ENCODE measurements around the gene ZC3H15.

DNA sequence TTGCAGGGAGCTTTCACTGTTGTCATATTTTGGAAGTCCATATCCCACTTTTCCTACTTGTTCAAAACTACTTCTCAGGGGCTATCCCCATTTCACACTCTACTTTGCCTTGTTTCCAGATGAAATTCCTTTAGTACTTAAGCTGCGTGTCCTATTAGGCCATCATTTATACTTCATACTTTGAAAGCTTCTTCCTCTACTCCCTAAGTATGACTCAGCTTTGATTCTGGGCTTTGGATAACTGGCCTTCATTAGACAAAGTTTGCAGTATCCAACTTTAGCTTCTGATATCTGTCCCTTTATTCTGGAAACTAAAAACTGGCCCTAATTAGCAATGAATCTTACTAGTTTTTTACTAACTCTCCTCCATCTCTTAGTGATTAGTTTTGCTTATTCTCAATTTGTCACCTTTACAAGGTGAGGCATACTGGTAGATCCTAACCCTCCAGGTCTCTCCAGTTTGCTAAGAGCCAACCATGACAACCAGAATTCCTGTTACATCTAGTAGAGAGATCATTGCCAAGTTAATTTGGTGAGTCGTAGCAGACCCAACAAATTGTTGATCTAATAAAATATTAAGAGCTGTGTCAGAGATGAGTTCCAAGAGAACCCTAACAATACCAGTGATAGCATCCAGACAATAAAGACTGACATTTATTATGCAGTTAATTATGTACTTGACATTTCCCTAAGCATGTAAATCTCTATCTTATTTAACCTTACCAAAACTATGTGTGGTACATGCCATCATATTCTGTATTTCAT lies 72.6 kb downstream of the ZC3H15 start:
- TF ChIP-seq, protein P1, sequence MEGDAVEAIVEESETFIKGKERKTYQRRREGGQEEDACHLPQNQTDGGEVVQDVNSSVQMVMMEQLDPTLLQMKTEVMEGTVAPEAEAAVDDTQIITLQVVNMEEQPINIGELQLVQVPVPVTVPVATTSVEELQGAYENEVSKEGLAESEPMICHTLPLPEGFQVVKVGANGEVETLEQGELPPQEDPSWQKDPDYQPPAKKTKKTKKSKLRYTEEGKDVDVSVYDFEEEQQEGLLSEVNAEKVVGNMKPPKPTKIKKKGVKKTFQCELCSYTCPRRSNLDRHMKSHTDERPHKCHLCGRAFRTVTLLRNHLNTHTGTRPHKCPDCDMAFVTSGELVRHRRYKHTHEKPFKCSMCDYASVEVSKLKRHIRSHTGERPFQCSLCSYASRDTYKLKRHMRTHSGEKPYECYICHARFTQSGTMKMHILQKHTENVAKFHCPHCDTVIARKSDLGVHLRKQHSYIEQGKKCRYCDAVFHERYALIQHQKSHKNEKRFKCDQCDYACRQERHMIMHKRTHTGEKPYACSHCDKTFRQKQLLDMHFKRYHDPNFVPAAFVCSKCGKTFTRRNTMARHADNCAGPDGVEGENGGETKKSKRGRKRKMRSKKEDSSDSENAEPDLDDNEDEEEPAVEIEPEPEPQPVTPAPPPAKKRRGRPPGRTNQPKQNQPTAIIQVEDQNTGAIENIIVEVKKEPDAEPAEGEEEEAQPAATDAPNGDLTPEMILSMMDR (IDR thresholded peaks at IDR 0.05), result no peak
- TF ChIP-seq, protein P2, sequence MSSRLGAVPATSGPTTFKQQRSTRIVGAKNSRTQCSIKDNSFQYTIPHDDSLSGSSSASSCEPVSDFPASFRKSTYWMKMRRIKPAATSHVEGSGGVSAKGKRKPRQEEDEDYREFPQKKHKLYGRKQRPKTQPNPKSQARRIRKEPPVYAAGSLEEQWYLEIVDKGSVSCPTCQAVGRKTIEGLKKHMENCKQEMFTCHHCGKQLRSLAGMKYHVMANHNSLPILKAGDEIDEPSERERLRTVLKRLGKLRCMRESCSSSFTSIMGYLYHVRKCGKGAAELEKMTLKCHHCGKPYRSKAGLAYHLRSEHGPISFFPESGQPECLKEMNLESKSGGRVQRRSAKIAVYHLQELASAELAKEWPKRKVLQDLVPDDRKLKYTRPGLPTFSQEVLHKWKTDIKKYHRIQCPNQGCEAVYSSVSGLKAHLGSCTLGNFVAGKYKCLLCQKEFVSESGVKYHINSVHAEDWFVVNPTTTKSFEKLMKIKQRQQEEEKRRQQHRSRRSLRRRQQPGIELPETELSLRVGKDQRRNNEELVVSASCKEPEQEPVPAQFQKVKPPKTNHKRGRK (CRISPR knock-in tag; IDR thresholded peaks at IDR 0.05; ENCODE audit: borderline replicate concordance), result no peak
- no peak for TF ChIP-seq GABPB1 (CRISPR knock-in tag; IDR thresholded peaks at IDR 0.05)
- TF ChIP-seq, protein P3, sequence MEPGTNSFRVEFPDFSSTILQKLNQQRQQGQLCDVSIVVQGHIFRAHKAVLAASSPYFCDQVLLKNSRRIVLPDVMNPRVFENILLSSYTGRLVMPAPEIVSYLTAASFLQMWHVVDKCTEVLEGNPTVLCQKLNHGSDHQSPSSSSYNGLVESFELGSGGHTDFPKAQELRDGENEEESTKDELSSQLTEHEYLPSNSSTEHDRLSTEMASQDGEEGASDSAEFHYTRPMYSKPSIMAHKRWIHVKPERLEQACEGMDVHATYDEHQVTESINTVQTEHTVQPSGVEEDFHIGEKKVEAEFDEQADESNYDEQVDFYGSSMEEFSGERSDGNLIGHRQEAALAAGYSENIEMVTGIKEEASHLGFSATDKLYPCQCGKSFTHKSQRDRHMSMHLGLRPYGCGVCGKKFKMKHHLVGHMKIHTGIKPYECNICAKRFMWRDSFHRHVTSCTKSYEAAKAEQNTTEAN (CRISPR knock-in tag; IDR thresholded peaks at IDR 0.05), result no peak
- no peak for TF ChIP-seq NFYB (CRISPR knock-in tag; conservative IDR thresholded peaks at IDR 0.05; ENCODE audit: low read depth)
- TF ChIP-seq, protein P4, sequence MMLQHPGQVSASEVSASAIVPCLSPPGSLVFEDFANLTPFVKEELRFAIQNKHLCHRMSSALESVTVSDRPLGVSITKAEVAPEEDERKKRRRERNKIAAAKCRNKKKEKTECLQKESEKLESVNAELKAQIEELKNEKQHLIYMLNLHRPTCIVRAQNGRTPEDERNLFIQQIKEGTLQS (CRISPR knock-in tag; conservative IDR thresholded peaks at IDR 0.05), result no peak
- TF ChIP-seq, protein P5, sequence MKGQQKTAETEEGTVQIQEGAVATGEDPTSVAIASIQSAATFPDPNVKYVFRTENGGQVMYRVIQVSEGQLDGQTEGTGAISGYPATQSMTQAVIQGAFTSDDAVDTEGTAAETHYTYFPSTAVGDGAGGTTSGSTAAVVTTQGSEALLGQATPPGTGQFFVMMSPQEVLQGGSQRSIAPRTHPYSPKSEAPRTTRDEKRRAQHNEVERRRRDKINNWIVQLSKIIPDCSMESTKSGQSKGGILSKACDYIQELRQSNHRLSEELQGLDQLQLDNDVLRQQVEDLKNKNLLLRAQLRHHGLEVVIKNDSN (CRISPR knock-in tag; IDR thresholded peaks at IDR 0.05), result no peak
- TF ChIP-seq, protein P6, sequence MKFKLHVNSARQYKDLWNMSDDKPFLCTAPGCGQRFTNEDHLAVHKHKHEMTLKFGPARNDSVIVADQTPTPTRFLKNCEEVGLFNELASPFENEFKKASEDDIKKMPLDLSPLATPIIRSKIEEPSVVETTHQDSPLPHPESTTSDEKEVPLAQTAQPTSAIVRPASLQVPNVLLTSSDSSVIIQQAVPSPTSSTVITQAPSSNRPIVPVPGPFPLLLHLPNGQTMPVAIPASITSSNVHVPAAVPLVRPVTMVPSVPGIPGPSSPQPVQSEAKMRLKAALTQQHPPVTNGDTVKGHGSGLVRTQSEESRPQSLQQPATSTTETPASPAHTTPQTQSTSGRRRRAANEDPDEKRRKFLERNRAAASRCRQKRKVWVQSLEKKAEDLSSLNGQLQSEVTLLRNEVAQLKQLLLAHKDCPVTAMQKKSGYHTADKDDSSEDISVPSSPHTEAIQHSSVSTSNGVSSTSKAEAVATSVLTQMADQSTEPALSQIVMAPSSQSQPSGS (CRISPR knock-in tag; IDR thresholded peaks at IDR 0.05; ENCODE audit: borderline replicate concordance, low read depth), result no peak
- TF ChIP-seq NFATC4 (CRISPR knock-in tag; IDR thresholded peaks at IDR 0.05), result no peak
